Muscle of leg (tissue), 11 donors: ENCODE results near the gene PRKACB. TPM values are rescaled to one million over a fixed set of nuclear protein-coding genes. Genes with fewer than 3 reads are reported as not detected.

Experiments
- DNase-seq: peaks from one replicate; pipeline ENCODE4 v3.0.0; 2013
- H3K27ac ChIP-seq: one replicate; pipeline ENCODE4 v1.5.1; 2013; ENCODE audit warnings: mild to moderate bottlenecking, low read length, control low read depth
- H3K27me3 ChIP-seq: one replicate; pipeline ENCODE4 v1.6.1; 2013; ENCODE audit warnings: low read length; ENCODE audit not compliant: control insufficient read depth, insufficient read depth
- H3K36me3 ChIP-seq: one replicate; pipeline ENCODE4 v1.6.1; 2013; ENCODE audit warnings: low read length; ENCODE audit not compliant: control insufficient read depth, insufficient read depth
- H3K4me1 ChIP-seq: one replicate; pipeline ENCODE4 v1.6.1; 2013; ENCODE audit warnings: low read length; ENCODE audit not compliant: control insufficient read depth, insufficient read depth
- H3K4me3 ChIP-seq: one replicate; pipeline ENCODE4 v1.5.1; 2013; ENCODE audit warnings: low read length, control low read depth
- H3K9me3 ChIP-seq: replicated peaks from 2 replicates; pipeline ENCODE4 v1.6.1; 2013; ENCODE audit warnings: low read depth, low read length; ENCODE audit not compliant: control insufficient read depth
- WGBS: methylation state at CpG from one replicate; pipeline ENCODE4 v1.1.5; 2013; ENCODE audit warnings: missing lambda C conversion rate; ENCODE audit not compliant: insufficient coverage; 5-methylcytosine and 5-hydroxymethylcytosine counted together
- polyA plus RNA-seq, 8 donors: library from polyadenylated mRNA; unstranded; fragments of 120-200 nt; gene quantifications; one replicate each; pipeline versions ENCODE4 v1.2.1 to v1.2.3, GENCODE V29; 2013; ENCODE audit warnings: inconsistent platforms in 1 of 8, low replicate concordance in 1 of 8; ENCODE audit not compliant: insufficient read length in 8 of 8, insufficient read depth in 1 of 8
- total RNA-seq: library from RNA; stranded (reverse); fragments of 120-200 nt; gene quantifications from one replicate; pipeline ENCODE4 v1.2.4, GENCODE V29; 2013

The PRKACB gene
- total and polyA plus RNA-seq, 9 donors, result 17.5 to 30.1 (median 21.4) TPM

- H3K27ac ChIP-seq, result no peak overlapping the region
- WGBS, result 67% methylated on average over 1 of the region's 1 CpG
Observed at GRCh38 chr1:84166797-84167196, 22.7 kb downstream of the PRKACB start.

DNA sequence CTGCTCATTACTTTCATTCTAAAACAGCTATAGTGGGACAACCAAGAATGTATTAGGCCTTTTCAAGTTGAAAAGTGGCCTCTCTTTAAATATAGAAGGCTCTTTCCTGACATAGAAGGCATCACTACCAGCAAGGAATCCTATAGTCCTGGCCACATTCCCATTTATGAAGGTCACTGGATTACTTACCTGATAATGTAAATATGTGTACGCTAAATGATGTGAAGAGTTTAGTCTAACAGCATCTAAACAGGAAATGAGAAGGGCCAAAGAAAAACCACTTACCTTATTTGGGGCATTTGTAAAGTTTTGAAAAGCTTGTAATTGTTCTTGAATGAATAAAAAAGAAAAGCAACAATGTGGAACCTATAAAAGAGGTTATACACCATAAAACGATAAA is 24.7 kb downstream of the PRKACB start:
- WGBS, result no CpG with 5 or more reads among the region's 2 CpGs
- Histone ChIP-seq H3K27ac (no peak overlapping the region), H3K27me3 (no peaks in the 10 kb centered on the region), H3K4me3 (no peak overlapping the region), H3K36me3 (no peaks in the 10 kb centered on the region), H3K9me3 (no peaks in the 10 kb centered on the region), H3K4me1 (no peaks in the 10 kb centered on the region)
- no peak for DNase-seq

More at GRCh38 chr1:84166797-84167196, 22.7 kb downstream of the PRKACB start:
- H3K27me3 ChIP-seq, result no peaks in the 10 kb centered on the region
- no peak overlapping the region for H3K4me3 ChIP-seq
- H3K36me3 ChIP-seq, result no peaks in the 10 kb centered on the region
- H3K9me3 ChIP-seq, result no peaks in the 10 kb centered on the region
- H3K4me1 ChIP-seq, result no peaks in the 10 kb centered on the region
- DNase-seq, result no peak

DNA sequence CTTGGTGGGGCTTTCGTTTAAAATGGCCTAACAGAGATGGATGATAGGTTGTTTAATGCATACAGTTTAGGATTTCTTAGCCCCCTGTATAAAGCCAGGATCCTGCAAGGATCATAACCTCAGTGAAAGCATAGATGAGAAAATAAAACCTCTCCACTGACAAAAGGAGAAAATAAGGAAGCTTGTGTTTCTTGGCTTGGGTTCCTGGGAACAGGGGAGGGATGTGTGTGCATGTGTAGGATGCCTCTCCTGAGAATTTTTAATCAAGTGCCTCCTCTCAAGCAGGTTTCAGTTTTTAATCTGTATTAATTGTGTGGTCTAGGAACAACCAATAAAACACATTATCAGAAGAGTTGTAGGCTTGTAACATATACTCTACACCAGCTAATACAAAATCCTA is 26.1 kb downstream of the PRKACB start:
- Histone ChIP-seq H3K9me3 (no peaks in the 10 kb centered on the region), H3K27me3 (no peaks in the 10 kb centered on the region), H3K27ac (no peak overlapping the region), H3K4me3 (no peak overlapping the region), H3K36me3 (no peaks in the 10 kb centered on the region), H3K4me1 (no peaks in the 10 kb centered on the region)
- no CpG with 5 or more reads among the region's 1 CpG for WGBS
- DNase-seq, result no peak

GRCh38 chr1:84171481-84171880 is 27.4 kb downstream of the PRKACB start:
- no peaks in the 10 kb centered on the region for H3K27me3 ChIP-seq
- H3K9me3 ChIP-seq, result no peaks in the 10 kb centered on the region
- DNase-seq, result no peak
- WGBS, result no CpG with 5 or more reads among the region's 2 CpGs
- H3K36me3 ChIP-seq, result no peaks in the 10 kb centered on the region
- H3K27ac ChIP-seq, result no peak overlapping the region
- no peaks in the 10 kb centered on the region for H3K4me1 ChIP-seq
- H3K4me3 ChIP-seq, result no peak overlapping the region

- H3K4me3 ChIP-seq, result no peak overlapping the region
- WGBS, result 87% methylated on average over 4 of the region's 4 CpGs
- H3K9me3 ChIP-seq, result no peaks in the 10 kb centered on the region
Observed at GRCh38 chr1:84174051-84174556, 30.0 kb downstream of the PRKACB start.

GRCh38 chr1:84181350-84182005 is 37.4 kb downstream of the PRKACB start:
- DNase-seq, result no peak
- H3K27me3 ChIP-seq, result no peaks in the 10 kb centered on the region
- no peaks in the 10 kb centered on the region for H3K4me1 ChIP-seq
- H3K4me3 ChIP-seq, result no peak overlapping the region
- peaks cover 3% of the 10 kb centered on the region for H3K36me3 ChIP-seq
- H3K9me3 ChIP-seq, result no peaks in the 10 kb centered on the region
- no peak overlapping the region for H3K27ac ChIP-seq

More at GRCh38 chr1:84174051-84174556, 30.0 kb downstream of the PRKACB start:
- no peaks in the 10 kb centered on the region for H3K36me3 ChIP-seq
- no peaks in the 10 kb centered on the region for H3K27me3 ChIP-seq
- H3K4me1 ChIP-seq, result no peaks in the 10 kb centered on the region
- DNase-seq, result no peak
- no peak overlapping the region for H3K27ac ChIP-seq

DNA sequence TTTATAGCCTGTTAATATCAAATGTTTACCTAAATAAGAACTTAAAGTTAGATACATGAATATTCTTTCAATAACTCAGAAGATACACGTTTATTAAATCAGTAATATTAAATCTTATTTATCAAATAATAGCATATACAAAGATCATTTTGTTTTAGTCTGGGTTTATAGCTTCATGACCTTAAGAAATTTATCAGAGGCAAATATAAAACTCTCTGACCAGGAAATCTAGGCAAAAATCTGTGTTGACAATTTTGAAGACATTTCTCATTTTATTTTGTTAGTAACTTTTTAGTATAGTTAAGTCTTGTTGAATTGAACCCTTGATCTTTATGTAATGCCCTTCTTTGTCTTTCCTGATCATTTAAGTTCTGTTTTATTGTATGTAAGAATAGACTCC is 46.4 kb downstream of the PRKACB start:
- WGBS, result no CpG with 5 or more reads among the region's 1 CpG
- Histone ChIP-seq H3K36me3 (peaks cover 18% of the 10 kb centered on the region), H3K27ac (no peak overlapping the region), H3K9me3 (peaks cover 24% of the 10 kb centered on the region), H3K4me1 (no peaks in the 10 kb centered on the region), H3K4me3 (no peak overlapping the region), H3K27me3 (no peaks in the 10 kb centered on the region)
- no peak for DNase-seq

- no peaks in the 10 kb centered on the region for H3K27me3 ChIP-seq
- H3K36me3 ChIP-seq, result peaks cover 12% of the 10 kb centered on the region
- WGBS, result no CpG with 5 or more reads among the region's 3 CpGs
- no peak for DNase-seq
- H3K9me3 ChIP-seq, result peaks cover 24% of the 10 kb centered on the region
- no peak overlapping the region for H3K4me3 ChIP-seq
- H3K4me1 ChIP-seq, result no peaks in the 10 kb centered on the region
- H3K27ac ChIP-seq, result no peak overlapping the region
Observed at GRCh38 chr1:84192681-84193080, 48.6 kb downstream of the PRKACB start.

GRCh38 chr1:84198832-84199231 is 54.8 kb downstream of the PRKACB start:
- WGBS, result no CpG with 5 or more reads among the region's 6 CpGs
- no peak overlapping the region for H3K27ac ChIP-seq
- no peaks in the 10 kb centered on the region for H3K9me3 ChIP-seq
- H3K36me3 ChIP-seq, result peaks cover 6% of the 10 kb centered on the region
- H3K4me3 ChIP-seq, result no peak overlapping the region
- no peaks in the 10 kb centered on the region for H3K4me1 ChIP-seq
- no peaks in the 10 kb centered on the region for H3K27me3 ChIP-seq
- DNase-seq, result no peak

DNA sequence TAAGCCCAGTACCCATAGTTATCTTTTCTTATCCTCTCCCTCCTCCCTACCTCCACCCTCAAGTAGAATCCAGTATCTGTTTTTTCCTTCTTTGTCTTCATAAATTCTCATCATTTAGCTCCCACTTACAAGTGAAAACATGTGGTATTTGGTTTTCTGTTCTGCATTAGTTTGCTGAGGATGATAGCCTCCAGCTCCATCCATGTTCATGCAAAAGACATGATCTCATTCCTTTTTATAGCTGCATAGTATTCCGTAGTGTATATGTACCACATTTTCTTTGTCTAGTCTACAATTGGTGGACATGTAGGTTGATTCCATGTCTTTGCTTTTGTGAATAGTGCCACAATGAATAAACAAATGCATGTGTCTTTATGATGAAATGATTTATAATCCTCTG is 55.2 kb downstream of the PRKACB start:
- H3K36me3 ChIP-seq, result peaks cover 6% of the 10 kb centered on the region
- no peak overlapping the region for H3K4me3 ChIP-seq
- WGBS, result no CpG with 5 or more reads among the region's 1 CpG
- H3K4me1 ChIP-seq, result no peaks in the 10 kb centered on the region
- no peaks in the 10 kb centered on the region for H3K9me3 ChIP-seq
- DNase-seq, result no peak
- H3K27me3 ChIP-seq, result no peaks in the 10 kb centered on the region
- no peak overlapping the region for H3K27ac ChIP-seq

DNA sequence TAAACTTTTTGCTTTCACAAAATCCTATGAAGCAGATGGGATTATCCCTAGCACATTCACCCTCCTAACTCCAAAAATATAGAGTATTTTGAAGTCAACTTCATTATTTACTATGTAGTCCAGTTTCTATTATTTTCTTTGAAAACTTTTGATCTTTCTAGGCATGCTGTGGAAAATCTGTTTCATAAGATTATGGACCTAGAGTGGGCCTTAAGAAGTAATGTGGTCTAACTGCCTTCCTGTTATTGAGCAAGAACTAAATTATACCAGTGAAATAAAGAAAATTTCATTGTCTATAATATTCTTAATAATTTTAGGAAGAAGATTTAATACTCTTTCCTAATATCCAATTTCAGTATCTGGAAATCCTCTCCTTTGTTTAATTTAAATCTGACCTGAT is 58.1 kb downstream of the PRKACB start:
- no peak overlapping the region for H3K4me3 ChIP-seq
- H3K27ac ChIP-seq, result no peak overlapping the region
- H3K27me3 ChIP-seq, result no peaks in the 10 kb centered on the region
- no peaks in the 10 kb centered on the region for H3K9me3 ChIP-seq
- DNase-seq, result no peak
- no peaks in the 10 kb centered on the region for H3K4me1 ChIP-seq
- H3K36me3 ChIP-seq, result peaks cover 3% of the 10 kb centered on the region
